Lower lobe of right lung (tissue), 2 donors: Measurements from ENCODE around the gene HTT. TPM values are rescaled to one million over a fixed set of nuclear protein-coding genes. Genes with fewer than 3 reads are reported as not detected.

Experiments
- ATAC-seq, 2 donors: fragments of 200-7000 bp; cut with Tn5 transposase; one replicate each; pipeline ENCODE4 v1.9.1; 2020 to 2022; ENCODE audit warnings: mild to moderate bottlenecking in 2 of 2, moderate library complexity in 2 of 2
- DNase-seq: peaks from one replicate; pipeline ENCODE4 v3.0.0-alpha.2; 2020
- H3K27ac ChIP-seq: fragments of 200-600 bp; one replicate; pipeline ENCODE4 v1.8.0; 2022
- H3K27me3 ChIP-seq: fragments of 200-600 bp; one replicate; pipeline ENCODE4 v1.8.0; 2022; ENCODE audit warnings: low read depth
- H3K36me3 ChIP-seq: fragments of 200-600 bp; one replicate; pipeline ENCODE4 v1.8.0; 2022; ENCODE audit warnings: mild to moderate bottlenecking
- H3K4me1 ChIP-seq: fragments of 200-600 bp; one replicate; pipeline ENCODE4 v1.8.0; 2022
- H3K4me3 ChIP-seq: fragments of 200-600 bp; one replicate; pipeline ENCODE4 v1.8.0; 2022; ENCODE audit warnings: mild to moderate bottlenecking
- H3K9me3 ChIP-seq: fragments of 200-600 bp; one replicate; pipeline ENCODE4 v1.8.0; 2022
- intact Hi-C: fragments of 100-400 bp; cut with DNase I; formaldehyde crosslinking; loops from one replicate; pipeline ENCODE4 v1.11.0; 2022
- total RNA-seq: library from RNA; stranded (reverse); fragmentation: NEBNext Ultra II Directional; extraction: Animal tissue kit (Norgen Biotek cat#: 25700); gene quantifications from one replicate; pipeline ENCODE4 v1.2.1, GENCODE V29; 2021
- TF ChIP-seq, protein P1 (sequence below): fragments of 200-600 bp; IDR thresholded peaks from one replicate; pipeline ENCODE4 v1.8.0; 2022; ENCODE audit warnings: antibody characterized with exemption, mild to moderate bottlenecking
- donor health status: DM: no; HTN: yes; CAD: no; lungs with severe emphysema.

The HTT gene
- total RNA-seq, 1 donor from 2014 or later: 73.1 TPM

DNA sequence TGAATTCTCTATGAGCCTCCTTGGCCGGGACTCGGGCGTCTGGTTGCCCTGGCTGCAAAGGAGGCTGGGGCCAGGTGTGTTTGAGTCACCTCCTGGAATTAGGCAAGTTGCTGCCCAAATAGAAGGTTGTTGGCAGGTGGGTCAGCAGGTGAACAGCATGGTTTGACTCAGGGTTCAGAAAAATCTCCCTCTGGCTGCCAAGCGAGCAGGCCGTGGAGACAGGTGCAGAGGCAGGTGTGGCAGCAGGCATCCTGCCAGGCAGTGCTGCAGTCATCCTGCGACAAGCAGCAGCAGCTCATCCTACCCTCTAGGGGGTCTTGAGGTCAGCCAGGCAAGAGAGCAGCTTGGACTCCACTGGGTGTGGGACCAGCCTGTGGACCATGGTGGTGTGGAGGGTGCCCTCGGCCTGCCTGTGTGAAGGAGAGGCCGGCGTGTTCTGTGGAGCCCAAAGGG, 182.6 kb downstream of the HTT start:
- TF ChIP-seq, protein P1, sequence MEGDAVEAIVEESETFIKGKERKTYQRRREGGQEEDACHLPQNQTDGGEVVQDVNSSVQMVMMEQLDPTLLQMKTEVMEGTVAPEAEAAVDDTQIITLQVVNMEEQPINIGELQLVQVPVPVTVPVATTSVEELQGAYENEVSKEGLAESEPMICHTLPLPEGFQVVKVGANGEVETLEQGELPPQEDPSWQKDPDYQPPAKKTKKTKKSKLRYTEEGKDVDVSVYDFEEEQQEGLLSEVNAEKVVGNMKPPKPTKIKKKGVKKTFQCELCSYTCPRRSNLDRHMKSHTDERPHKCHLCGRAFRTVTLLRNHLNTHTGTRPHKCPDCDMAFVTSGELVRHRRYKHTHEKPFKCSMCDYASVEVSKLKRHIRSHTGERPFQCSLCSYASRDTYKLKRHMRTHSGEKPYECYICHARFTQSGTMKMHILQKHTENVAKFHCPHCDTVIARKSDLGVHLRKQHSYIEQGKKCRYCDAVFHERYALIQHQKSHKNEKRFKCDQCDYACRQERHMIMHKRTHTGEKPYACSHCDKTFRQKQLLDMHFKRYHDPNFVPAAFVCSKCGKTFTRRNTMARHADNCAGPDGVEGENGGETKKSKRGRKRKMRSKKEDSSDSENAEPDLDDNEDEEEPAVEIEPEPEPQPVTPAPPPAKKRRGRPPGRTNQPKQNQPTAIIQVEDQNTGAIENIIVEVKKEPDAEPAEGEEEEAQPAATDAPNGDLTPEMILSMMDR: no peak
- intact Hi-C loops: no loop called here
- no peaks in the 10 kb centered on the region for H3K9me3 ChIP-seq
- H3K27me3 ChIP-seq: no peaks in the 10 kb centered on the region
- H3K4me1 ChIP-seq: no peaks in the 10 kb centered on the region
- peaks cover 9% of the 10 kb centered on the region for H3K36me3 ChIP-seq
- no peak overlapping the region for H3K27ac ChIP-seq
- no peak for DNase-seq
- peak in 1 of 2 donors; percentile 25 for ATAC-seq
- H3K4me3 ChIP-seq: no peak overlapping the region

DNA sequence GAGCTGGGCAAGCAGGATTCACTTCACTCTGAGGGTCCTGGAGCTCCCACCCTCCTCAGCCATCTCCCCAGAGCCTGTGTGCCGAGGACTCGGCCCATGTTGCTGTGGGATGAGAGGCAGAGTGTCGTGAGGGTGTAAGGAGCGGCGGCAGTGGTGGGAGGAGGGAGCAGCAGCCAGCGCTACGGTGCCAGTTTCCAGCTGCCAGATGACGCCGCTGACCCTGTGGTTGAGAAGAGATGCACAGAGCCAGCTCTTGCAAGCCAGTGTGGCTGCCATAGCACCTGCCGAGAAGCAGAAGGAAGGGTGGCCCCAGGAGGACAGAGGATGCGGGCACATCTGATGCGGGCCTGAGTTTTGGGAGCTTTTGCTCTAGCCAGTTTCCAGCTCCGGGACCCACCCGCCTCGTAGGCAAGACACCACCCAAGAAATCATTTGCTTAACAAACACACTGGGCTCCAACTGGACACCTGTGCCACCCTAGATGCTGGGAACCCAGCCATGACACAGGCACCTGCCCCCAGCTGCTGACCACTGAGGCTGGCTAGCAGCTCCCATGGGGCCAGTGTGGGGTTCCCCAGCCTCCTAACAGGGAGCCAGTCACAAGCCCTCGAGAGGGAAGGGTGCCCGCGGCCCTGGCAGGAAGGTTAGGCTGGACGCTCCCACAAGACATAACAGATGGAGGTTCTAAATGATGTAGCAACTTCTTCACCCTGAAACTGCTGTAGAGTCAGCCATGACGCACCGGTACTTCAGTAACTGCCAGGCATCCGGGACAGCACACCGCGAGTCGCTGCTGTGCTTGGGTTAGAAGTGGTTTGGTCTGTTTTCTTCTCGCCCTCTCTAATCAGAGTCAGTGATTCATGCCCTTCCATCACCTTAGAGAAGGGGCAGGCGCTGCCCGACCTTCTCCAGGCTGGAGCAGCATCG, 183.3 kb downstream of the HTT start:
- DNase-seq (no peak), ATAC-seq (no peak)
- no peak overlapping the region for H3K27ac ChIP-seq
- H3K36me3 ChIP-seq: peaks cover 9% of the 10 kb centered on the region
- H3K9me3 ChIP-seq: no peaks in the 10 kb centered on the region
- no peaks in the 10 kb centered on the region for H3K4me1 ChIP-seq
- H3K27me3 ChIP-seq: no peaks in the 10 kb centered on the region
- intact Hi-C loops: no loop called here
- TF ChIP-seq, protein P1: no peak
- H3K4me3 ChIP-seq: no peak overlapping the region

DNA sequence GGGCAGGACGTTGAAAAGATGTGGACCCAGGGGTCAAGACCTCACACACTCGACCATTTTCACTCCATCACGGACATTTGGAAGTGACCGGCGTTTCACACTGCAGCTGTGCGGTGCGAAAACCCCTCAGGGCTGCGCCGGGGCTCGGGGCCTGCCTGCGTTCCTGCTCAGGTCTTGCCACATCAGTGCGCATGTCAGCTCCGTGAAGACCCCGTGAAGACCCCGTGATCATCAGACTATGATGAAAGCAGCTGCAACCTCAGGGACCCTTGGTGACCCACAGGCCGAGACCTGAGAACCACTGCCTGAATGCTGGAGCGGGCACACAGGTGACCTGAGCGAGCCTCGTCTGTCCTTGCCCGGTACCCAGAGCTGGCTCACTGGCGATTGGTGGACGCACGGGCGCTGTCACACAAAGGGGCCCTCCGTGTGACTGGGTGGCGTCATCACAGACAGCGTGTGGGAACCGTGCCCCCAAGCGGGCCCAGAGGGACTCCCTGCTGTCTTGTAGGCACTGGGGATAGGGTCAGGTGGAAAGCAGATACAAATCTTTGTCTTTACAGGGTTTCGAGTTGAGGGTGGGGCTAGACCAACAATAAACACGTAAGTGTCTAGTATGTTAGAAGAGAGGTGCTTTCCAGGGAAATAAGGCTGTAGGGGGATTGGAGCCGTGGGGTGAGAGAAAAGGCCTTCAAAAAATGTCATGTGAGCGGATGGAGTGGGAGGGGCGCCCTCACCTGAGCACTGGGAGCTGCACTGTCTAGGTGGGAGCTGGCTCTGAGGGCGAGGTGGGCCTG, 187.1 kb downstream of the HTT start:
- Histone ChIP-seq H3K27me3 (no peaks in the 10 kb centered on the region), H3K4me1 (no peaks in the 10 kb centered on the region), H3K27ac (no peak overlapping the region), H3K36me3 (no peaks in the 10 kb centered on the region), H3K9me3 (no peaks in the 10 kb centered on the region), H3K4me3 (no peak overlapping the region)
- intact Hi-C loops: no loop called here
- ATAC-seq (peak; percentile 8 to 27), DNase-seq (no peak)
- TF ChIP-seq, protein P1: no peak

DNA sequence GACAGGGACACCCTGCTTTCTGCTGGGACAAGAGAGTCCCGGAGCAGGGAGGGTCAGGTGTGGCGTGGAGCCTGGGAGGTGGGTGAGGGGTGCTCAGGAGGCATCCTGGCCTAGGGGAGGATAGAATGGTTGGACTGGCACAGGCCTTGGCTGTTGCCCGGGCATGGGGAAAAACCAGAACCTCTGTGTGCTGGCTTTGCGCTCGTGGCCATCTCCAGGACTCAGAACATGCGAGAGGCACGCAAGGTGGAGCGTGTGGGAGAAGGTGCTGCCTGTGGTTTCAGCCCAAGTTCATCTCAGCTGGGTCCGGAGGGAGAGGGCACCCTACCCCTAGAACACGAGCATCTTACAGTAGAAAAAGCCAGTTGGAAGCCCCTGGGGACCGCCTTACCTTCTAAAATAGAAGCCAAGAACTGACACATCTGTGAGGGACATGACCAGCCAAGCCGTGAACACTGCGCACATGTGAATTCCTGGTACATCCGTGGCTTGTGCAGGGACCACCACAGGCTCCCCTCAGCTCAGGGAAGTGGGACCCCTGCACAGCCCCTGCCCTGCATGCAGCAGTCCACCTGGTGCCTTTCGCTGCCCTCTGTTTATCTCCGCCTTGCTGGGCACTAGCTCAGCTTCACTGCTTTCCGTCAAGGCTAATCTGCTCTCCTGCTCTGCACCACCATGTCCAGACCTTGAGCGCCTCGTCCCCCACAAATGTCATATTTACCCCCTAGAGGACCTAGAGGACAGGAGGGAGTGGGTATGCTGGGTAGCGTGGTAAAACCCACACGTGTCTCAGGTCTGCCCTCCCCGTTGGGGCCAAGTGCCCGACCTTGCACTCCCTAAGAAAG, 187.9 kb downstream of the HTT start:
- no peak for DNase-seq
- no peak overlapping the region for H3K27ac ChIP-seq
- H3K4me1 ChIP-seq: no peaks in the 10 kb centered on the region
- intact Hi-C loops: no loop called here
- TF ChIP-seq, protein P1: no peak
- ATAC-seq: peak in 1 of 2 donors; percentile 28
- H3K27me3 ChIP-seq: no peaks in the 10 kb centered on the region
- no peaks in the 10 kb centered on the region for H3K9me3 ChIP-seq
- no peaks in the 10 kb centered on the region for H3K36me3 ChIP-seq
- H3K4me3 ChIP-seq: no peak overlapping the region
